CD4-positive, alpha-beta T cell (primary cell): ENCODE results near the gene FRMD4B. TPM values are rescaled to one million over a fixed set of nuclear protein-coding genes. Genes with fewer than 3 reads are reported as not detected.

ENCODE experiments used
- ATAC-seq: fragments of 200-7000 bp; cut with Tn5 transposase; one replicate; pipeline ENCODE4 v1.10.0; 2022; ENCODE audit warnings: mild to moderate bottlenecking; ENCODE audit not compliant: poor library complexity
- CTCF ChIA-PET: fragments of 350-600 bp; sonication (Branson Sonifier 250); formaldehyde crosslinking; loops from one replicate; lab custom pipeline; 2021; ENCODE audit warnings: antibody characterized with exemption, inconsistent platforms; lab: Charles Lee
- POLR2A ChIA-PET: fragments of 350-600 bp; sonication (Branson Sonifier 250); formaldehyde crosslinking; loops from one replicate; lab custom pipeline; 2021; ENCODE audit warnings: antibody characterized with exemption, inconsistent platforms; lab: Charles Lee
- DNase-seq, 14 experiments: peaks; one replicate each; pipeline ENCODE4 v3.0.0-alpha.2; 2013 to 2020; ENCODE audit warnings: mixed read lengths in 2 of 14
- H3K27ac ChIP-seq, 2 donors: one replicate each; pipeline versions ENCODE4 v1.5.1 to v1.7.0; 2013; ENCODE audit warnings: low read length in 2 of 2, low read depth in 1 of 2, mild to moderate bottlenecking in 1 of 2
- H3K27me3 ChIP-seq, 2 experiments: 1 replicate in 1 of 2; 2 replicates in 1 of 2; pipeline versions ENCODE4 v1.6.1 to v1.7.0; 2013; ENCODE audit warnings: low read length in 2 of 2, control low read depth in 1 of 2, mild to moderate bottlenecking in 1 of 2, moderate library complexity in 1 of 2; ENCODE audit not compliant: insufficient read depth in 2 of 2, control insufficient read depth in 1 of 2
- H3K36me3 ChIP-seq: one replicate; pipeline ENCODE4 v1.6.1; 2013; ENCODE audit warnings: low read length, control low read depth; ENCODE audit not compliant: insufficient read depth
- H3K4me1 ChIP-seq: one replicate; pipeline ENCODE4 v1.6.1; 2013; ENCODE audit warnings: low read length, control low read depth; ENCODE audit not compliant: insufficient read depth
- H3K4me3 ChIP-seq: one replicate; pipeline ENCODE4 v1.5.1; 2013; ENCODE audit warnings: mild to moderate bottlenecking, low read length, moderate library complexity
- H3K9me3 ChIP-seq, 2 experiments: 1 replicate in 1 of 2; 2 replicates in 1 of 2; pipeline versions ENCODE4 v1.6.1 to v1.7.0; 2013; ENCODE audit warnings: low read length in 2 of 2, mild to moderate bottlenecking in 2 of 2, control low read depth in 1 of 2, moderate library complexity in 1 of 2; ENCODE audit not compliant: control insufficient read depth in 1 of 2, insufficient read depth in 1 of 2
- H3K27ac Mint-ChIP-seq: one replicate; pipeline ENCODE4 v1.8.0; 2020; ENCODE audit warnings: mixed read lengths
- H3K27me3 Mint-ChIP-seq: one replicate; pipeline ENCODE4 v1.8.0; 2021; ENCODE audit warnings: mixed read lengths
- H3K36me3 Mint-ChIP-seq: one replicate; pipeline ENCODE4 v1.8.0; 2021; ENCODE audit warnings: low read depth, mixed read lengths
- H3K4me1 Mint-ChIP-seq: one replicate; pipeline ENCODE4 v1.8.0; 2021; ENCODE audit warnings: low read depth, mixed read lengths
- H3K4me3 Mint-ChIP-seq: one replicate; pipeline ENCODE4 v1.8.0; 2020; ENCODE audit warnings: mild to moderate bottlenecking, mixed read lengths
- H3K9me3 Mint-ChIP-seq: one replicate; pipeline ENCODE4 v1.8.0; 2020; ENCODE audit warnings: mixed read lengths
- intact Hi-C, 2 experiments: fragments of 100-400 bp; cut with DNase I in 1 of 2; cut with micrococcal nuclease in 1 of 2; formaldehyde crosslinking; loops; one replicate each; pipeline versions ENCODE4 v1.15.1 to v1.9.0; 2023 to 2025; cut with DNase I, micrococcal nuclease
- total RNA-seq, 174 experiments: library from RNA in 2 of 174; stranded (reverse) in 2 of 174; gene quantifications; one replicate each; pipeline ENCODE4 v1.2.3 and lab custom pipeline; 2021 to 2026
- TF ChIP-seq, protein P1 (sequence below): fragments of 200-600 bp; IDR thresholded peaks from one replicate; pipeline ENCODE4 v1.8.0; 2022; ENCODE audit warnings: antibody characterized with exemption, mild to moderate bottlenecking

FRMD4B gene
- total RNA-seq, 2 experiments from 2014 or later = 5.5 to 7.7 TPM

DNA sequence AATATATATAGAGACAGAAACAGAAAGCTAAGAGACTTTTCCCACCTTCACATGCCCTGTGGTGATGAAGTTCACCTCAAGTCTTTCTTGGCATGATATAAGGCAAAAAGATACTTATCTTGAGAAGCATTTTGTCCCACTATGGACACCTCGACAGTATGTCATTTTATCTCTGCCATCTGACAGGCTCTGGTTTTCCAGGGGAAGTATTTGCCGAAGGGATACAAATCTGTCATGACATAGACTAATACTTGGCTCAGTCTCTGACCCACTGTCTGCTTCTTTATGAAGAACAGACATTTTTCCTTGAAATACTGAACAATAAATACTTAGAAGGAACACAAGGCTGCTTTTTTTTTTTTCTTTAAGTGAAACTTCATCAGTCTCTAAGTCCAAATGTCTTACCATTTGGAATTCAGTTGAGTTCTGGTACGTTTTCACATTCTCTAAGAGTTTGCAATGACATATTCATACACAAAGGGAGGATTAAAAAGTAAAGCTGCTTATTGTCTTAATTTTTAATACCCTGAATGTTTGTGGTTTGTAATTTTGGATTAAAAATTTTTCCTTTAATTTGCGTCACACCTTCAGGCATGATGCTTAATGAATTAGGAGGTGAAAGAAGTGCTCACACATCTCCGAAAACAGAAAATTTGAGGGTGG, 175.7 kb downstream of the FRMD4B start:
- no peak for DNase-seq
- peaks cover 5% of the 10 kb centered on the region for H3K4me1 Mint-ChIP-seq
- H3K36me3 Mint-ChIP-seq = no peaks in the 10 kb centered on the region
- POLR2A ChIA-PET = interaction anchor here (1.4 kb wide), 1 partner anchor 11 kb away, joined by 3 read pairs; no protein-coding TSS in a partner anchor
- H3K27ac Mint-ChIP-seq = no peak overlapping the region
- Histone ChIP-seq H3K27me3 (no peaks in the 10 kb centered on the region), H3K9me3 (no peaks in the 10 kb centered on the region), H3K27ac (no peak overlapping the region), H3K36me3 (no peaks in the 10 kb centered on the region), H3K4me1 (peaks cover 7% of the 10 kb centered on the region), H3K4me3 (no peak overlapping the region)
- H3K9me3 Mint-ChIP-seq = no peaks in the 10 kb centered on the region
- no peak overlapping the region for H3K4me3 Mint-ChIP-seq
- CTCF ChIA-PET = interaction anchor here (0.8 to 1.1 kb wide), 2 partner anchors 49 to 96 kb away, joined by 3 to 5 read pairs; no protein-coding TSS in a partner anchor
- no peaks in the 10 kb centered on the region for H3K27me3 Mint-ChIP-seq
- no peak for ATAC-seq
- intact Hi-C loops = no loop called here
- TF ChIP-seq, protein P1, sequence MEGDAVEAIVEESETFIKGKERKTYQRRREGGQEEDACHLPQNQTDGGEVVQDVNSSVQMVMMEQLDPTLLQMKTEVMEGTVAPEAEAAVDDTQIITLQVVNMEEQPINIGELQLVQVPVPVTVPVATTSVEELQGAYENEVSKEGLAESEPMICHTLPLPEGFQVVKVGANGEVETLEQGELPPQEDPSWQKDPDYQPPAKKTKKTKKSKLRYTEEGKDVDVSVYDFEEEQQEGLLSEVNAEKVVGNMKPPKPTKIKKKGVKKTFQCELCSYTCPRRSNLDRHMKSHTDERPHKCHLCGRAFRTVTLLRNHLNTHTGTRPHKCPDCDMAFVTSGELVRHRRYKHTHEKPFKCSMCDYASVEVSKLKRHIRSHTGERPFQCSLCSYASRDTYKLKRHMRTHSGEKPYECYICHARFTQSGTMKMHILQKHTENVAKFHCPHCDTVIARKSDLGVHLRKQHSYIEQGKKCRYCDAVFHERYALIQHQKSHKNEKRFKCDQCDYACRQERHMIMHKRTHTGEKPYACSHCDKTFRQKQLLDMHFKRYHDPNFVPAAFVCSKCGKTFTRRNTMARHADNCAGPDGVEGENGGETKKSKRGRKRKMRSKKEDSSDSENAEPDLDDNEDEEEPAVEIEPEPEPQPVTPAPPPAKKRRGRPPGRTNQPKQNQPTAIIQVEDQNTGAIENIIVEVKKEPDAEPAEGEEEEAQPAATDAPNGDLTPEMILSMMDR = no peak

DNA sequence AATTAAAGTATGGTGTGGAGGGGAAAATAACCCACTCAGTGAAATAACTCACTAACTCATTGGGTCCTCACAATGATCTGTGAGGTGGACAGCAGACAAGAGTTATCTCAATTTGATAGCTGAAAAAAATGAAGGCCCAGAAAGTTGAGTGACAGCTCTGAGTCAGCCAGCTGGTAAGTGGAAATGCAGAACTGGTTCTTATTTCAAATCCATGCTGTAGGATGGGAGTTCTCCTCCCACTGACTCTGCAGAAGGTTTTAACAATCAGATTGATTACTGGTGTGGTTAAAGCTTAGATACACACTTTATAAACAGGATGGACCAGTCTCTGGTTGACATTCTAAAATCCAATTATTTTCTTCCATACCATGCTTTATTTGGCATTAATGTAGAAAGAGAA, 176.5 kb downstream of the FRMD4B start:
- Mint-ChIP-seq H3K27me3 (no peaks in the 10 kb centered on the region), H3K4me3 (no peak overlapping the region), H3K4me1 (peaks cover 5% of the 10 kb centered on the region), H3K27ac (no peak overlapping the region), H3K9me3 (no peaks in the 10 kb centered on the region), H3K36me3 (no peaks in the 10 kb centered on the region)
- no peak overlapping the region for H3K27ac ChIP-seq
- H3K9me3 ChIP-seq = no peaks in the 10 kb centered on the region
- no peak for ATAC-seq
- H3K36me3 ChIP-seq = no peaks in the 10 kb centered on the region
- H3K27me3 ChIP-seq = no peaks in the 10 kb centered on the region
- CTCF ChIA-PET = interaction anchor here (0.8 to 1.1 kb wide), 2 partner anchors 48 to 97 kb away, joined by 3 to 5 read pairs; no protein-coding TSS in a partner anchor
- DNase-seq = no peak
- POLR2A ChIA-PET = interaction anchor here (1.4 kb wide), 1 partner anchor 10 kb away, joined by 3 read pairs; no protein-coding TSS in a partner anchor
- intact Hi-C loops = no loop called here
- no peak overlapping the region for H3K4me3 ChIP-seq
- TF ChIP-seq, protein P1 = no peak
- peaks cover 7% of the 10 kb centered on the region for H3K4me1 ChIP-seq

DNA sequence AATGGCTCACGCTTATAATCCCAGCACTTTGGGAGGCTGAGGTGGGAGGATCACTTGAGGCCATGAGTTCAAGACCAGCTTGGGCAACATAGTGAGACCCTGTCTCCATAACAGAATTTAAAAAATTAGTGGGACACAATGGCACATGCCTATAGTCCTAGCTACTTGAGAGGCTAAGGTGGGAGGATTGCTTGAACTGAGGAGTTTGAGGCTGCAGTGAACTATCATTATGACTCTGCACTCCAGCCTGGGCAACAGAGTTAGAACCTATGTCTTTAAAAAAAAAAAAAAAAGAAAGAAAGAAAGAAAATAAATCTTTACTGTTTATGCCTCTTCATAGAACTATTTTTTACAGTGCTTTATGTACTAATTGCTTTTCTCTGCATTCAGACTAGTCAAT, 178.9 kb downstream of the FRMD4B start:
- POLR2A ChIA-PET = no interaction called here
- CTCF ChIA-PET = interaction anchor here (1.1 kb wide), 1 partner anchor 21 kb away, joined by 3 read pairs; no protein-coding TSS in a partner anchor
- Histone ChIP-seq H3K9me3 (no peaks in the 10 kb centered on the region), H3K36me3 (no peaks in the 10 kb centered on the region), H3K4me3 (no peak overlapping the region), H3K4me1 (peaks cover 11% of the 10 kb centered on the region), H3K27ac (no peak overlapping the region), H3K27me3 (no peaks in the 10 kb centered on the region)
- Mint-ChIP-seq H3K27me3 (no peaks in the 10 kb centered on the region), H3K36me3 (no peaks in the 10 kb centered on the region), H3K4me3 (no peak overlapping the region), H3K4me1 (peaks cover 8% of the 10 kb centered on the region), H3K9me3 (no peaks in the 10 kb centered on the region), H3K27ac (no peak overlapping the region)
- no peak for DNase-seq
- intact Hi-C loops = no loop called here
- TF ChIP-seq, protein P1 = no peak
- ATAC-seq = no peak
